Measurements from ENCODE around the gene TMEM11. TPM values are rescaled to one million over a fixed set of nuclear protein-coding genes. Genes with fewer than 3 reads are reported as not detected.

TMEM11 gene
- polyA plus RNA-seq, 2 of the 4 experiments (the other 2 are of a cell fraction) = 57.7 to 61.0 TPM

DNA sequence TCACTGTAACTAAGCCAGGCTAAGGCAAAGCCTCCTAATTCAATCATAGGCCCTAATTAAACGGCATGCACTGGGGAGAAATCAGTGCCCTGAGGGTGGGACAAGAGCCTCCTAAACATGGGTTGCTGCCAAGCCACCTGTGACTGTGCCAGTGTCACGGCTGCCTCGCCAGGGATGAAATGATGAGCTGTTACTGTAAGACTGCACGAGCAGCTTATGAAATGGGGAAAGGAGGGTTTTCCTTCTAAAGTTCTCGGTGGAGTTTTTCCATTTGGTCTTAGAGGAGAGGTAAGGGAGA is 12.7 kb downstream of the TMEM11 start:
- no peak for ATAC-seq
- FAIRE-seq = no peak
- H3K4me1 ChIP-seq = no peaks in the 10 kb centered on the region
- H3K4me3 ChIP-seq = no peak overlapping the region
- H3K27ac ChIP-seq = no peak overlapping the region
- no peak for TF ChIP-seq RARB (CRISPR knock-in tag; IDR thresholded peaks at IDR 0.05)
- no peak for TF ChIP-seq MAX (IDR thresholded peaks at IDR 0.05)
- no peak for TF ChIP-seq RNF2 (IDR thresholded peaks at IDR 0.05; ENCODE audit: borderline replicate concordance, low read depth)
- TF ChIP-seq MAZ (IDR thresholded peaks at IDR 0.05; ENCODE audit: borderline replicate concordance, low read depth, low read length) = no peak
- no peak for TF ChIP-seq ZSCAN20 (CRISPR knock-in tag; IDR thresholded peaks at IDR 0.05)
- no peak for TF ChIP-seq ZNF302 (CRISPR knock-in tag; IDR thresholded peaks at IDR 0.05)
- no peak for TF ChIP-seq EHF (CRISPR knock-in tag; IDR thresholded peaks at IDR 0.05)
- TF ChIP-seq NFE2L2 (conservative IDR thresholded peaks at IDR 0.05; ENCODE audit: low read length) = no peak
- TF ChIP-seq KDM5A (IDR thresholded peaks at IDR 0.05) = no peak
- TF ChIP-seq MAFK (IDR thresholded peaks at IDR 0.05; ENCODE audit: partially characterized antibody) = no peak
- TF ChIP-seq FOSL2 (IDR thresholded peaks at IDR 0.05) = no peak
- no peak for TF ChIP-seq FOSL2 (CRISPR knock-in tag; IDR thresholded peaks at IDR 0.05)
- TF ChIP-seq FOSB (CRISPR knock-in tag; IDR thresholded peaks at IDR 0.05) = no peak
- no peak for TF ChIP-seq EP300 (IDR thresholded peaks at IDR 0.05)
- TF ChIP-seq CHD2 (IDR thresholded peaks at IDR 0.05; ENCODE audit: low read length, partially characterized antibody) = no peak
- TF ChIP-seq RFX5 (IDR thresholded peaks at IDR 0.05) = no peak
- no peak for TF ChIP-seq CBX8 (IDR thresholded peaks at IDR 0.05)
- no peak for TF ChIP-seq KDM1A (IDR thresholded peaks at IDR 0.05; ENCODE audit: low read depth)
- TF ChIP-seq CHD4 (IDR thresholded peaks at IDR 0.05; ENCODE audit: borderline replicate concordance) = no peak
- no peak for TF ChIP-seq RCOR1 (IDR thresholded peaks at IDR 0.05; ENCODE audit: low read depth, low read length)
- TF ChIP-seq ELK1 (IDR thresholded peaks at IDR 0.05; ENCODE audit: low read depth, low read length) = no peak
- 68% methylated on average over 5 of the region's 5 CpGs for WGBS (ENCODE audit: missing lambda C conversion rate)
- POLR2A ChIA-PET = interaction anchor here (1.2 kb wide), 1 partner anchor 12 kb away, joined by 4 read pairs; the partner anchor contains the start of gene TMEM11
- CTCF ChIA-PET = interaction anchor here (1.1 to 2.3 kb wide), 5 partner anchors 10 to 102 kb away, joined by 3 to 8 read pairs (median 4); no protein-coding TSS in a partner anchor
- DNase-seq (ENCODE audit: low read depth in 1 of 2, low spot score in 1 of 2) = no peak
- H3K4me2 ChIP-seq = no peak overlapping the region
- no peaks in the 10 kb centered on the region for H3K9me3 ChIP-seq

GRCh38 chr17:21200590-21201297 is 13.2 kb downstream of the TMEM11 start:
- Histone ChIP-seq H3K4me1 (no peaks in the 10 kb centered on the region), H3K9me3 (no peaks in the 10 kb centered on the region), H3K27ac (no peak overlapping the region), H3K4me3 (no peak overlapping the region), H3K4me2 (no peak overlapping the region)
- no peak for FAIRE-seq
- POLR2A ChIA-PET = interaction anchor here (1.2 kb wide), 1 partner anchor 13 kb away, joined by 4 read pairs; the partner anchor contains the start of gene TMEM11
- ATAC-seq = no peak
- WGBS (ENCODE audit: missing lambda C conversion rate) = 91% methylated on average over 15 of the region's 15 CpGs
- no peak for DNase-seq (ENCODE audit: low read depth in 1 of 2, low spot score in 1 of 2)
- CTCF ChIA-PET = interaction anchor here (0.5 to 2.3 kb wide), 7 partner anchors 11 to 158 kb away, joined by 3 to 8 read pairs (median 4); no protein-coding TSS in a partner anchor
- TF ChIP-seq CBX2 (IDR thresholded peaks at IDR 0.05; ENCODE audit: borderline replicate concordance, low read depth) = no peak
- TF ChIP-seq, protein P1, sequence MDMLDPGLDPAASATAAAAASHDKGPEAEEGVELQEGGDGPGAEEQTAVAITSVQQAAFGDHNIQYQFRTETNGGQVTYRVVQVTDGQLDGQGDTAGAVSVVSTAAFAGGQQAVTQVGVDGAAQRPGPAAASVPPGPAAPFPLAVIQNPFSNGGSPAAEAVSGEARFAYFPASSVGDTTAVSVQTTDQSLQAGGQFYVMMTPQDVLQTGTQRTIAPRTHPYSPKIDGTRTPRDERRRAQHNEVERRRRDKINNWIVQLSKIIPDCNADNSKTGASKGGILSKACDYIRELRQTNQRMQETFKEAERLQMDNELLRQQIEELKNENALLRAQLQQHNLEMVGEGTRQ (IDR thresholded peaks at IDR 0.05) = no peak
- TF ChIP-seq POLR2AphosphoS2 (conservative IDR thresholded peaks at IDR 0.05; ENCODE audit: low read length) = no peak
- no peak for TF ChIP-seq HDAC2 (IDR thresholded peaks at IDR 0.05)

All from A549 (cell line).